Sciatic nerve (tissue), 2 donors: ENCODE results near the gene IQGAP1. TPM values are rescaled to one million over a fixed set of nuclear protein-coding genes. Genes with fewer than 3 reads are reported as not detected.
A peak's percentile ranks its signal among the peaks of the same experiment; 100 is the strongest.

Experiments used
- ATAC-seq: fragments of 200-7000 bp; cut with Tn5 transposase; one replicate; pipeline ENCODE4 v1.9.1; 2020; ENCODE audit warnings: mild to moderate bottlenecking, moderate library complexity
- DNase-seq: peaks from one replicate; pipeline ENCODE4 v3.0.0-alpha.2; 2020; ENCODE audit warnings: low spot score
- intact Hi-C: fragments of 100-400 bp; cut with DNase I; formaldehyde crosslinking; loops from one replicate; pipeline ENCODE4 v1.14.2; 2022
- total RNA-seq: library from RNA; stranded (reverse); fragmentation: NEBNext Ultra II Directional; extraction: Animal tissue kit (Norgen Biotek cat#: 25700); gene quantifications from one replicate; pipeline ENCODE4 v1.2.1, GENCODE V29; 2021
- donor health status: DM: no; HTN: no; CAD: no.
- donor health status: DM: no; HTN: no; CAD: no.

Gene IQGAP1
- total RNA-seq, 1 donor from 2014 or later = 202 TPM

DNA sequence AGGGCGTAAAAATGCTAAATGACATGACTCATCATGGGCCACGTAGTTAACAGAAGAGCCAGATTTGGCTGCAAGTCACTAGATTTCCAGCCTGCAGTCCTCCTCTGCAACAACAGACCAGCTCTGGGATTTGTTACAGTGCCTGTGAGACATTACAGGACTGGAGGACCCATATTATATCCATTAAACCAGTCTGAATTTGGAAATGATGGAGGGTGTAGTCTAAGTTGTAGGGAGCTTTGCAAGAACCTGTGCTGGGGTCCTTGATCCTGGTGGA, 25.2 kb upstream of the IQGAP1 start:
- DNase-seq = no peak
- ATAC-seq = peak; percentile 67
- intact Hi-C loops = loop anchor here (2.0 to 10.0 kb wide), 2 partner anchors 74 to 112 kb away; no protein-coding TSS in a partner anchor

GRCh38 chr15:90364251-90364650, 23.8 kb upstream of the IQGAP1 start:
- intact Hi-C loops = loop anchor here (10.0 kb wide), 1 partner anchor 111 kb away; no protein-coding TSS in a partner anchor
- no peak for DNase-seq
- no peak for ATAC-seq

DNA sequence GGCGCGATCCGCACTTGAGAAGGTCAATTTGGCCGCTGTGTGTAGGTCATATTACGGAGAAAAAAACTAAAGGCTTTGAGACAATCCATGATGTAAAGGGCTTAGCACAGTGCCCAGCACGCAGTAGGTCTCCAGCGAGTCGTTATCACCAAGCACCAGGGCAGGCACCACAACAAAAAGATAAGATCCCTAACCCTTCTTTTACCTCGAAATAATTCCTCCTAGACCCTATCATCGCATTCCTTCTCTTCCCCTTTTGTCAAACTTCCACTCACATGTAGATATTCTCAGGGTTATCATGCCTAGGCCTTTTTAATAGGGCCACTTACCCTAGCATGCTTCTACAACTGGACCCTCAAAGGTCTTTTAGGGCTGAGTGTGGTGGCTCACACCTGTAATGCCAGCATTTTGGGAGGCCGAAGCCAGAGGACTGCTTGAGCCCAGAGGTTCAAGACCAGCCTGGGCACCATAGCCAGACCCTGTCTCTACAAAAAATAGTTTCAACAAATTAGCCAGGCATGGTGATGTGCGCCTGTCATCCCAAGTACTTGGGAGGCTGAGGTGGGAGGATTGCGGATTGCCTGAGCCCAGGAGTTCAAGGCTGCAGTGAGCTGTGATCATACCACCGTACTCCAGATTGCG, 22.5 kb upstream of the IQGAP1 start:
- ATAC-seq (no peak), DNase-seq (no peak)
- intact Hi-C loops = loop anchor here (10.0 kb wide), 1 partner anchor 109 kb away; no protein-coding TSS in a partner anchor

- DNase-seq (no peak), ATAC-seq (peak; percentile 81)
- intact Hi-C loops = loop anchor here (10.0 kb wide), 1 partner anchor 107 kb away; no protein-coding TSS in a partner anchor
Observed at GRCh38 chr15:90367576-90367975, 20.5 kb upstream of the IQGAP1 start.

DNA sequence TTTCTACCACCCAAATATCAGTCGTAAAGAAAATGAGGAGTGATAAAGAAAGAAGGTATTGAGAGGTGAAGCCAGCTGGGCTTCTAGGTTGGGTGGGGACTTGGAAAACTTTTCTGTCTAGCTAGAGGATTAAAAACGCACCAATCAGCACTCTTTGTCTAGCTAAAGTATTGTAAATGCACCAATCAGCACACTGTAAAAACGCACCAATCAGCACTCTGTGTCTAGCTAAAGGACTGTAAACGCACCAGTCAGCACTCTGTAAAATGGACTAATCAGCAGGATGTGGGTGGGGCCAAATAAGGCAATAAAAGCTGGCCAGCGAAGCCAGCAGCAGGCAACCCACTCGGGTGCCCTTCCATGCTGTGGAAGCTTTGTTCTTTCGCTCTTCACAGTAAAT, 13.0 kb upstream of the IQGAP1 start:
- DNase-seq = no peak
- intact Hi-C loops = no loop called here
- no peak for ATAC-seq

DNA sequence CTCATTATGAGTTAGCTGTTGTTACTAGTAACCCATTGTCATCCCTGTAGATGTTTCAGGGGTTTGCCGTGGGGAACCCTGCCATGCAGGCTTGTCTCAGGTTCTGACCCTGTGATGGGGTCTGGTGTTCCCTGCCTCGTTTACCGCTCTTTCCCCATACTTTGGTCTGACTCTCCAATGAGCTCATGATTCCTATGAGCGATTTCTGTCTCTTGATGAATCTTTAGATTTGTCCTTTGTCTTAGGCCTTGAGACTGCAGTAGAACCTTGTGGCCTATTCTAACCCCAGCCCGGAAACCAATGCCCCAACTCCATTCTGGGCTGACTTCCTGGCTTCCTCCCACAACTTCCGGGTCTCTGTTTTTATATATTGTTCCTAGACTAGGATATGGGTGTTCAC, 11.3 kb upstream of the IQGAP1 start:
- DNase-seq (no peak), ATAC-seq (no peak)
- intact Hi-C loops = no loop called here

DNA sequence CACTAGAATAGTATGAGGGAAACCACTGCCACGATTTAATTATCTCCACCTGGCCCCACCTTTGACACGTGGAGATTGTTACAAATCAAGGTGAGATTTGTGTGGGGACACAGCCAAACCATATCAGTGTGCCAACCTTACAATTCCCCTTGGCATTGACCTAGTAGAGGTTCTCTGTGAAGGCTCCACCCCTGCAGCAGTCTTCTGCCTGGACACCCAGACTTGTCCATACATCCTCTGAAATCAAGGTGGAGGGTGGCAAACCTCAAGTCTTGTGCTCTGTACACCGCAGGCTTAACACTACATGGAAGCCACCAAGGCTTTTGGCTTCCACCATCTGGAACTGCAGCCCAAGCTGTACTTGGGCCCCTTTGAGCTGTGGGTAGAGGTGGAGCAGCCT, 8.8 kb upstream of the IQGAP1 start:
- intact Hi-C loops = no loop called here
- ATAC-seq (no peak), DNase-seq (no peak)

GRCh38 chr15:90381515-90381914, 6.5 kb upstream of the IQGAP1 start:
- DNase-seq (no peak), ATAC-seq (no peak)
- intact Hi-C loops = no loop called here

GRCh38 chr15:90382320-90382719, 5.7 kb upstream of the IQGAP1 start:
- DNase-seq (no peak), ATAC-seq (no peak)
- intact Hi-C loops = no loop called here

DNA sequence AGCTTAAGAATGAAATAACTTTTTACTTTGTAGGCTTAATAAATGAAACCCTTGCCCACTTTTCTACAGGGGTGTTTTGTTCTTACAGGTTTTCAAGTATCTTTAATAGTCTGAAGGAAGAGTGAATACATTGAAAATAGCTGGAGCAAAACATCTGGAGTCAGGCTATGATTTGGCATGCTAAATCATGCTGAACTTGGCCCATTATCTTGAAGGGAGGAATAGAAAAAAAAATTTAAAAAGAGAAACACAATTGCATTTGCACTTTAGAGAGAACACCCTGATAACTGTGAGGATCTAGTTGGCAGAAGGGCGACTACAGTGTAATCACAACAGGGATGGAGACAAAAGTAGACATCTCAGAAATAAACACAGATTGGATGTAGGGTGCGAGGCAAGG, 1.8 kb upstream of the IQGAP1 start:
- no peak for ATAC-seq
- no peak for DNase-seq
- intact Hi-C loops = no loop called here

GRCh38 chr15:90388462-90389380, 679 bp downstream of the IQGAP1 start:
- DNase-seq (peak; percentile 84), ATAC-seq (peak; percentile 48)
- intact Hi-C loops = no loop called here

DNA sequence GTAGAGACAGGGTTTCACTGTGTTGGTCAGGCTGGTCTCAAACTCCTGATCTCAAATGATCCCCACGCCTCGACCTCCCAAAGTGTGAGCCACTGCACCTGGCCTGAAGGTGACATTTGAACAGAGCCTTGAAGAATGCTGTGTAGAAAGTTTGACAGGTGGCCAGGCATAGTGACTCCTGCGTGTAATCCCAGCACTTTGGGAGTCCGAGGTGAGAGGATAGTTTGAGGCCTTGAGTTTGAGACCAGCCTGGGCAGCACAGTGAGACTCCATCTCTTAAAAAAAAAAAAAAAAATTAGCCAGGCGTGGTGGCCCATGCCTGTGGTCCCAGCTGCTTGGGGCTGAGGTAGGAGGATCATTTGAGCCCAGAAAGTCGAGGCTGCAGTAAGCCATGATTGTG, 1.5 kb downstream of the IQGAP1 start:
- no peak for ATAC-seq
- no peak for DNase-seq
- intact Hi-C loops = no loop called here

DNA sequence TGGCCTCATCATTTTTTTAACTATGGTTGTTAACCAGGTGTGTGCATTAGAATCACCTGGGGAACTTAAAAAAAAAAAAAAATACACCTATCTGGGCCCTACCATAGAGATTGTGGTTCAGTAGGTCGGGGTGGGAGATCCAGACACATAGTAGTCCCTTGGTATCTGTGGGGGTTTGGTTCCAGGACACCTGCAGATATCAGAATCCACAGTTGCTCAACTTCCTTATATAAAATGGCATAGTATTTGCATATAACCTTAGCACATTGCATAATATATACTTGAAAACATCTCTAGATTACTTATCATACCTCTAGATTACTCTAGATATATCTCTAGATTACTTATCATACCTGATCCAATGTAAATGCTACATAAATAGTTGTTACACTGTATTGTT, 5.0 kb downstream of the IQGAP1 start:
- intact Hi-C loops = no loop called here
- no peak for ATAC-seq
- no peak for DNase-seq

- intact Hi-C loops = no loop called here
- DNase-seq (no peak), ATAC-seq (no peak)
Observed at GRCh38 chr15:90394074-90394473, 6.0 kb downstream of the IQGAP1 start.

- DNase-seq (no peak), ATAC-seq (no peak)
- intact Hi-C loops = no loop called here
Observed at GRCh38 chr15:90394748-90395442, 6.9 kb downstream of the IQGAP1 start.

DNA sequence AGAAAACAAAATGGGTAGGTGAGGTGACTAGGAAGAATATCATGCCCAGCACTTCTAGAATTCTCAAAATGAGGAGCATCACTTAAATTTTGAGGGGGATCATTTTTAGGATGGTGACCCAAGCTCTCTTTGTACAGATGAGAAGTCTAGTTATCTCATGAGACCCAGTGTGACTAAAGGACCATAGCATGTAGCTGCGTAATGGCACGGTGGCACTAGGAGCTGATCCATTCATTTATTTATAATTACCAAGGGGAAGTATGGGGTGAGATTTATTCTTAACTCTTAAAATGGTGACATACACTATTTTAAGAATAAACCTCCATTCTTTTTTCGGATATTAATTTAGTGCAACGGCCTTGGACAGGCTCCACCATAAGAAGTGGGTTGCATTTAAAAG, 8.3 kb downstream of the IQGAP1 start:
- intact Hi-C loops = no loop called here
- ATAC-seq (no peak), DNase-seq (no peak)

GRCh38 chr15:90400005-90400758, 12.1 kb downstream of the IQGAP1 start:
- DNase-seq = no peak
- ATAC-seq = peak; percentile 10
- intact Hi-C loops = no loop called here

DNA sequence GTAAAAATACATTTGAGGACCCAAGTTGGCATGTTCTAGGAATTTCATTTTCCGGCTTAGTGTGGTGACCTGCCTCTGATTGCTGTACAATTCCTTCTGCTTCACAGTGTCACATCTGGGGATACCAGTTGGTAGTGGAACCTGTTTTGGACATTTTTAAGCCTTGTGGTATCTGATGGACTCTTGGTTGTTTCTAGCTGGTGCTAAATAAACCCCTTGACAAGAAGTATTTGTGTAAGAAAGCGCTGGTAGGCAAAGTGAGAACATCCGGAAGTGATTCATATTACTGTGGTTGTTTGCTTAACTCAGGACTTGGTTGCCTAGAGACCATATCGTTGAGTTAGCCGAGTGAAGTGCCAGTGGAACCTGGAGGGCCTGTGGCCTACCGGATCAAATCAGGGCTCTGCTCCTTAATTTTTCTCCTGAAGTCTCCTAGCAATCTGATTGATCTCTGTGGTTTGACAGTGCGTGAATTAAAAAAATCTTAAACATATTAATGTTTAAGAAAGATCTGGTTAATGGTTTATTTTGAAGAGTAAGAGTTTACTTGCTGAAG, 12.8 kb downstream of the IQGAP1 start:
- ATAC-seq = peak; percentile 97
- intact Hi-C loops = no loop called here
- no peak for DNase-seq

DNA sequence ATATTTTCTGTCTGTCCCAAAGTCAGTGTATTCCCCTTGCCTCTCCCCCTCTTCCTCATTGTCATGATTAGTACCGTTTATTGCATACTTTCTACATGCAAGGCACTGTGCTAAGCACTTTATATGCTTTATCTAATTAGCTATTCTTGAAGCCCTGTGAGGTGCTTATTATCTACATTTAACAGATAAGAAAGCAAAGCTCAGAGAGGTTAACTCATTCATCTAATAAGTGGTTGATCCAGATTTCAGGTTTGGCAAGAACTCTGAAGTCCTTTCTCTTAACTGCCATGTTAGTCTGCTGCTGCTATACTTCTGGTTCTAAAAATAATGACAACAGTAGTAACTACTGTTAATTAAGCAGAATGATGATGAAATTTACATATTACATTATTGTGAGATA, 13.5 kb downstream of the IQGAP1 start:
- intact Hi-C loops = no loop called here
- DNase-seq = no peak
- no peak for ATAC-seq
